GM18505 (cell line): Measurements from ENCODE around the gene GLIS1.

ENCODE experiments used
- ATAC-seq: cut with Tn5 transposase; IDR thresholded peaks from one replicate; pipeline ENCODE4 v1.9.1; 2021; ENCODE audit not compliant: unreplicated experiment
- POLR2A ChIP-seq: IDR thresholded peaks from 4 replicates; pipeline ENCODE4 v1.6.1; 2011; ENCODE audit warnings: borderline replicate concordance; ENCODE audit not compliant: insufficient read depth, insufficient read length; ENCODE audit errors: extremely low read depth

The GLIS1 gene

GRCh38 chr1:53575141-53575954 lies 163.6 kb downstream of the GLIS1 start:
- ATAC-seq = no peak
- TF ChIP-seq POLR2A = no peak

DNA sequence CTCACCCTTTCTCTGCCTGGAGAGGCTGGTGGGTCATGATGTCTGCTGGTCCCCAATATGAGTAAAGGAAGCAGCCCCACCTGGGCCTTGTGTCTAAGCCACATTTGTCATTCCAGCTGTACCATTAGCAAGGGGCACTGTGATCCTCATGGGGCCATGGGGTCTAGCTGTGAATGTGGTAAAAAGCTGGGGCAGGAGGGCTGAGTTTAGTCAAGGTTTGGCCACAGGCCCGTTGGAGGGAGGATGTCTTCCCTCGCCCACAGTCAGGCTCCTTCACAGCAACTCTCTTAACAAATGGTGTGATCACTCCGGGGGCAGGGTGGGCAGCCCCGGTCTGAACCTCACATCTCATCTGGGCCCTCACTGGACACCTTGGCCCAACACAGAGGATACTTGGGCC lies 164.3 kb downstream of the GLIS1 start:
- no peak for TF ChIP-seq POLR2A
- ATAC-seq = no peak

DNA sequence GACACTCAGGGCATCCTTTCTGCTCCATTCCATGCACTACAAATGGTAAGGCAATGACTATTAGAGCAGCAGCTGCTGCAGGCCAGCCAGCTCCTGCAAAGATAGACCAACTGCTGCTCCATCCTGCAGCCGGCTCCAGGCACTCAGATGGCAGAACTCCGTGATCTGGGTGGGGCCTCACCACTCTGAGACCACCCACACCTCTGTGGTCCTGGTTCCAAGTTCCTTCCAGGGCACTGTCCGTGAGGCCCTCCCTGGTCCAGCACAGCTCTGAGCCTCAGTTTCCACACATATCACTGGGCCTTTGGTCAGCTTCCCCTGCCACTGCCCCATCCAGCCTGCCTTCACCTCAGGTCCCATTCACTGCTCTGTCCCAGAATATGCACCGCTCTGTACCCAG lies 165.0 kb downstream of the GLIS1 start:
- ATAC-seq = no peak
- TF ChIP-seq POLR2A = no peak

- TF ChIP-seq POLR2A = no peak
- no peak for ATAC-seq
Measured at GRCh38 chr1:53573522-53573921, 165.4 kb downstream of the GLIS1 start.

DNA sequence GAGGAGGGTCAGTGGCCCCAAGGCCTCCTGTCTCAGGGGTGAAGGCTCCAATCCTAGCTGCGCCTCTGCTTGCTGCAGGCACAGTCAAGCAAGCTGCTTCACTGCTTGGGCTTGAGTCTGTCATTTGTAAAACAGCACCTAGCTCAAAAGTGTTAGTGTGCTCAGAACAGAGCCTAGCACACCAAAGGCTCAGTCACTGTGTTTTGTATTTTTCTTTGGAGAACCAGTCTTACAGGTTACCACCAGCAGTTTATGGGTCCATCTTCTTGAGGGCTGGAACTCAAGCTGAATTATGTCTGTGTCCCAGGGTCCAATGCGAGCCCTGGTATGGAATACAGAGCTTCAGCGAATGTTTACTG lies 166.2 kb downstream of the GLIS1 start:
- no peak for ATAC-seq
- no peak for TF ChIP-seq POLR2A

DNA sequence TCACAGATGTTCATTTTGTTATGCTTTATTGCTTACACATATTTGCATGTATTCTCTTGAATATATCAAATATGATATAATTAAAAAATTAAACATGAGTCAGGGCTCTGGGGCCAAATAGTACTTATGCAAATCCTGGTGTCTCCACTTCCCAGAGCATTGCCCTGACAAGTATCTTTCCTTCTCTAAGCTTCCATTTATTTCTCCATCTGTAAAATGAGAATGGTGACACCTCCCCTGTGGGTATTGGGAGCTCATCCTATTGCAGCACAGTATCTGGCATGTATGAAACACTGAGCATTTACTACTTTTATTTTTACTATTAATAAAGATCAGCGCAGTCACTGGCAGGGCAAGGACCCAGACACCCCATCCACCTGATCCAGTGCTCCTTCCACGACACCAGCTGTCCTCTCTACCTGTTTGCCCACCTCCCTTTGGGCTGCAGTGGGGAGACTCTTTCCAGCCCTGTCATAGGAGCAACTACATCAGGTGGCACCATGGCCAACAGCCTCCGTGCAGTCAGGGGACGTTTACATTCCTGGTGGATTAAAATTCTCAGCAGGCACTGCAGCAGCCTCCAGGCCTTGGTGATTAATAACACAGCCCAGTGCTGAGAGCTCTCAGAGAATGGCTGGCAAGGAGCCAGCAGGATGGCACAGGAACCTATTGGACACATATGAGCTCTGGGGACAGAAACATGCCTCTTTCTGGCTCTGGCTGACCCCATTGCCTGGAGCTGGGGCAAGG lies 166.7 kb downstream of the GLIS1 start:
- no peak for ATAC-seq
- no peak for TF ChIP-seq POLR2A

DNA sequence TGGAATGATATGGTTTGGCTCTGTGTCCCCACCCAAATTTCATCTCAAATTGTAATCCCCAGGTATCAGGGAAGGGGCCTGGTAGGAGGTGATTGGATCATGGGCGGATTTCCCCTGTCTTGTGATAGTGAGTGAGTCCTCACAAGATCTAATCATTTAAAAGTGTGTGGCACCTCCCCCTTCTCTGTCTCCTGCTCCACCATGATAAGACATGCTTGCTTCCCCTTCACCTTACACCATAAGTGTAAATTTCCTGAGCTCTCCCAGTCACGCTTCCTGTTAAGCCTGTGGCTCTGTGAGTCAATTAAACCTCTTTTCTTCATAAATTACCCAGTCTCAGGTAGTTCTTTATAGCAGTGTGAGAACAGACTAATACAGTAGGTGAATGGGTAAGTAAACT lies 170.4 kb downstream of the GLIS1 start:
- ATAC-seq = no peak
- TF ChIP-seq POLR2A = no peak

DNA sequence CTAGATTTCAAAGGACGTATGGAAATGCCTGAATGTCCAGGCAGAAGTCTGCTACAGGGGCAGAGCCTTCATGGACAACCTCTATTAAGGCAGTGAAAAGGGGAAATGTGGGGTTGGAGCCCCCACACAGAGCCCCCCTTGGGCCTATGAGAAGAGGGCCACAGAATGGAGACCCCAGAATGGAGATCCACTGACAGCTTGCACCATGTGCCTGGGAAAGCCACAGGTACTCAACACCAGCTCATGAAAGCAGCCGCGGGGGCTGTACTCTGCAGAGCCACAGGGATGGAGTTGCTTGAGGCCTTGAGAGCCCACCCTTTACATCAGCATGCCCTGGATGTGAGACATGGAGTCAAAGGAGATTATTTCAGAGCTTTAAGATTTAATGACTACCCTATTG lies 171.1 kb downstream of the GLIS1 start:
- no peak for TF ChIP-seq POLR2A
- no peak for ATAC-seq

DNA sequence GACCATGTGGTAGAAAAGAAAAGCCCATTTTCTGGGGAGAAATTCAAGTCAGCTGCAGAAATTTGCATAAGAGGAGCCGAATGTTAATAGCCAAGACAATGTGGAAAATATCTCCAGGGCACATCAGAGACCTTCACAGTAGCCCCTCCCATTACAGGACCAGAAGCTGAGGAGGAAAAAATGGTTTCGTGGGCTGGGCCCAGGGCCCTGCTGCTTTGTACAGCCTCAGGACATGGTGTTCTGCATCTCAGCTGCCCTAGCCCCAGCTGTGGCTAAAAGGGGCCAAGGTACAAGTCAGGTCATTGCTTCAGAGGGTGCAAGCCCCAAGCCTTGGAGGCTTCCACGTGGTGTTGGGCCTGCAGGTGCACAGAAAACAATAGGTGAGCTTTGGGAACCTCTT lies 171.5 kb downstream of the GLIS1 start:
- no peak for TF ChIP-seq POLR2A
- ATAC-seq = no peak

DNA sequence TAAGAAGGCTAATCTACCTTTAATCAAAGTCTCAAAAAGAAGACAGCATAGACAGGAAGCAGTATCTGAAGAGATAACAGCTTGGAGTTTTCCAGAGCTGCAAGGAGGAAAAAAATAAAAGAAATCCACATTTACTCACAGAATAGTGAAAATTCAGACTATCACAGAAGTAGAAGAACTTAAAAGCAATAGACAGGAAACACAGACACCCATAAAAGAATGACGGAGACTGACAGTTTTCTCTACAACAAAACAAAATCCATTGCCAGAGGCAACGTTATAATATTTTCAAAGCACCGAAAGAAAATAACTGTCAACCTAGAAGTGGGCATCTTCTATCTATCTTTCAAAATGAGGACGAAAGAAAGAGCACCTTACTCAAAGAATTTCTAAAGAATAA lies 175.4 kb downstream of the GLIS1 start:
- no peak for ATAC-seq
- TF ChIP-seq POLR2A = no peak

GRCh38 chr1:53562981-53563379 lies 176.0 kb downstream of the GLIS1 start:
- TF ChIP-seq POLR2A = no peak
- ATAC-seq = no peak

DNA sequence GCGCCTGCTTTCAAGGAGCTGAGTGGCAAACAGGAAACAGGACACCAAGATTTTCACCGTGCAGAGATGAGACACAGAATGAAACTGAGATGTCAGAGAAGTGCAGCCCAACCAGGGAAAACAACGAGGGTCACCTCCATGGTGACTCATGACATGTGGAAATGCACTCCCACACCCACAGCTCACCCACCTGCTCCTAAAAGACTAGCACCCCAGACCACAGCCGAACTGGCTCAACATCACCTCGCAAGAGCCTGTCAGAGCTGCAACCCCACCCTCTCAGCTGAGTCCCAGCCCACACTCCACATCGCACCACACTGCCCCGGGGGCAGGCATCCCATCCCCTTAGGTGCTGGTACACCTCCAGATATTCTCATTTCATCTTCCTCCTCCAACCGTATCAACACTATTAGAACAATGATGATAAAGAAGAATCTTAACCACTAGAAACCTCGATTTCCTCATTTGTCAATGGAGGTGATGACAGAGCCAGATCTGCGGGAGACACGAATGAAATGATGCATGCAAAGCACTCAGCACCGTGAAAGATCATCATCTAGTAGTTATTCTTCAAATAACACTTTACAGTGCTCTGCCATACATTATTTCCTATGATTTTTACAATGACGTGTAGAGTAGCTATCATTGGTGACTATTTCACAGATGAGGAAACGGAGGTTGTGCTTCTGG lies 176.5 kb downstream of the GLIS1 start:
- ATAC-seq = no peak
- TF ChIP-seq POLR2A = no peak

DNA sequence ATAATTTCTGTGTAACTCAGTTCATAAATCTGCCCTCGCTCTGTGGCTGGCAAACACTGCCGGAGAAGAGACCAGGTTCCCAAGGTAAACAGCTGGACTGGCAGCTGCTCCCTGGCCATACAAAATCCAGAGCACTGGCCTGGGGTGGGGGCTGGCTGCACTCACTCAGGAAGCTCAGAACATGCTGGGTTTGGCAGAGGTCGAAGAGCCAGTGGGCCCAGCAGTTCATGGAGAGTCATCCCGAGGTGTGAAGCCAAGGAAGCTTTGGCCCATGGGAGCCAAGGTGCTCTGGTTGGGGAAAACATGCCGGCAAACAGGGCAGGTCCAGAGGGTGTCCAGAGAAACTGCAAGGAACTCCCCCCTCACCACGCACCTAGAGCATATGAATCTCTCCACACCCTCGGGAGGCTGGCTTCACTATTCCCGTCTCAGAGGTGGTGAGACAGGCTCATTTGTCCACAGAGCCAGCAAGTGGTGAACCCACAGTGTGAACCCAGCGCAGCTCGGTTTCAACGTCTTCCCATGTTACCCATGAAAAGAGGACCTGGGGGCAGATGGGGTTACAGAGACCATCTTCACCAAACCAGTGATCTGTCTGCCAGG lies 177.4 kb downstream of the GLIS1 start:
- no peak for ATAC-seq

More for the DNA sequence above, 177.4 kb downstream of the GLIS1 start:
- TF ChIP-seq POLR2A = no peak
